GM12878 (cell line): Measurements from ENCODE around the gene IGFLR1. TPM values are rescaled to one million over a fixed set of nuclear protein-coding genes. Genes with fewer than 3 reads are reported as not detected.

Experiments
- ATF7 ChIP-seq: fragments of 450-650 bp; IDR thresholded peaks from 2 replicates; pipeline ENCODE4 v1.6.1; 2016; ENCODE audit warnings: low read depth, mild to moderate bottlenecking
- BHLHE40 ChIP-seq, 2 experiments: fragments of 450-650 bp in 1 of 2; IDR thresholded peaks; 2 replicates each; pipeline ENCODE4 v1.6.1; 2011 to 2017; ENCODE audit warnings: low read depth in 2 of 2, borderline replicate concordance in 1 of 2, improper control_type of control experiment in 1 of 2, low read length in 1 of 2, mild to moderate bottlenecking in 1 of 2
- BMI1 ChIP-seq: fragments of 450-650 bp; IDR thresholded peaks from 2 replicates; pipeline ENCODE4 v1.6.1; 2016; ENCODE audit warnings: mild to moderate bottlenecking, moderate library complexity, borderline replicate concordance
- BRCA1 ChIP-seq: IDR thresholded peaks from 2 replicates; pipeline ENCODE4 v1.6.1; 2011; ENCODE audit warnings: low read depth, low read length, improper control_type of control experiment
- FOS ChIP-seq: IDR thresholded peaks from 3 replicates; pipeline ENCODE4 v1.6.1; 2011; ENCODE audit warnings: borderline replicate concordance; ENCODE audit not compliant: insufficient read length; ENCODE audit errors: extremely low read depth
- GATAD2B ChIP-seq: fragments of 450-650 bp; conservative IDR thresholded peaks from 2 replicates; pipeline ENCODE4 v1.6.1; 2017; ENCODE audit warnings: low read depth, mild to moderate bottlenecking, moderate library complexity
- HCFC1 ChIP-seq: fragments of 150-350 bp; IDR thresholded peaks from 2 replicates; pipeline ENCODE4 v1.6.1; 2014; ENCODE audit warnings: low read length
- HDAC2 ChIP-seq: fragments of 200-600 bp; sonication (generic); IDR thresholded peaks from 2 replicates; pipeline ENCODE4 v1.6.1; 2017
- IKZF1 ChIP-seq: fragments of 450-650 bp; conservative IDR thresholded peaks from 2 replicates; pipeline ENCODE4 v1.6.1; 2017; ENCODE audit warnings: antibody characterized with exemption, mild to moderate bottlenecking
- IKZF2 ChIP-seq, 2 experiments: fragments of 450-650 bp; IDR thresholded peaks; 2 replicates each; pipeline ENCODE4 v1.6.1; 2017; ENCODE audit warnings: mild to moderate bottlenecking in 2 of 2, moderate library complexity in 2 of 2
- JUND ChIP-seq: IDR thresholded peaks from 2 replicates; pipeline ENCODE4 v1.6.1; 2012; ENCODE audit warnings: low read depth, mild to moderate bottlenecking, low read length, improper control_type of control experiment, moderate library complexity
- KAT2A ChIP-seq: conservative IDR thresholded peaks from 2 replicates; pipeline ENCODE4 v1.6.1; 2011; ENCODE audit warnings: low read depth, low read length; ENCODE audit not compliant: control insufficient read depth
- MAX ChIP-seq: IDR thresholded peaks from 2 replicates; pipeline ENCODE4 v1.6.1; 2012; ENCODE audit warnings: low read depth, low read length, improper control_type of control experiment
- MLLT1 ChIP-seq: fragments of 450-650 bp; IDR thresholded peaks from 2 replicates; pipeline ENCODE4 v1.6.1; 2016; ENCODE audit warnings: mild to moderate bottlenecking
- PBX3 ChIP-seq: IDR thresholded peaks from 2 replicates; pipeline ENCODE4 v1.6.1; 2011; ENCODE audit warnings: mild to moderate bottlenecking, low read depth, low read length, moderate library complexity; ENCODE audit not compliant: insufficient replicate concordance
- POLR2AphosphoS2 ChIP-seq: IDR thresholded peaks from 2 replicates; pipeline ENCODE4 v1.6.1; 2011; ENCODE audit warnings: low read depth, mild to moderate bottlenecking, low read length, improper control_type of control experiment, moderate library complexity
- RBBP5 ChIP-seq: fragments of 200-600 bp; sonication (generic); conservative IDR thresholded peaks from 2 replicates; pipeline ENCODE4 v1.6.1; 2016
- RCOR1 ChIP-seq: conservative IDR thresholded peaks from 2 replicates; pipeline ENCODE4 v1.6.1; 2012; ENCODE audit warnings: low read depth, low read length, improper control_type of control experiment
- SIX5 ChIP-seq: IDR thresholded peaks from 2 replicates; pipeline ENCODE4 v1.6.1; 2011; ENCODE audit warnings: mild to moderate bottlenecking, low read depth, low read length, moderate library complexity; ENCODE audit not compliant: severe bottlenecking
- SREBF1 ChIP-seq: IDR thresholded peaks from 2 replicates; pipeline ENCODE4 v1.6.1; 2012; ENCODE audit warnings: mild to moderate bottlenecking, low read length
- STAT1 ChIP-seq: fragments of 450-650 bp; conservative IDR thresholded peaks from 2 replicates; pipeline ENCODE4 v1.6.1; 2014; ENCODE audit warnings: antibody characterized with exemption, mild to moderate bottlenecking
- YY1 ChIP-seq: IDR thresholded peaks from 2 replicates; pipeline ENCODE4 v1.6.1; 2011; ENCODE audit warnings: low read depth, mild to moderate bottlenecking, low read length
- ZNF687 ChIP-seq: fragments of 450-650 bp; IDR thresholded peaks from 2 replicates; pipeline ENCODE4 v1.6.1; 2017; ENCODE audit warnings: mild to moderate bottlenecking, moderate library complexity
- polyA plus RNA-seq, 11 experiments: library from polyadenylated mRNA; depleted of rRNA in 4 of 11; unstranded in 6 of 11; stranded (reverse) in 5 of 11; fragments of >200 nt; fragmentation: Nextera tagmentation in 4 of 11; fragmentation: Illumina TruSeq in 1 of 11; extraction: Ambion mirVana in 4 of 11; extraction: Trizol in 1 of 11; gene quantifications; 1 replicate in 1 of 11; 2 replicates in 10 of 11; pipeline versions ENCODE4 v1.2.1 to v1.2.3, GENCODE V29; 2011 to 2016; ENCODE audit warnings: inconsistent platforms in 2 of 11, missing spikeins in 2 of 11, low read depth in 1 of 11
- total RNA-seq, 4 experiments: library from RNA; depleted of rRNA in 3 of 4; stranded (reverse); fragments of >200 nt in 3 of 4; fragmentation: Illumina TruSeq in 1 of 4; extraction: Trizol in 1 of 4; gene quantifications; 2 replicates each; pipeline versions ENCODE4 v1.2.1 to v1.2.3, GENCODE V29; 2013 to 2021

IGFLR1 gene
- total and polyA plus RNA-seq, 10 of the 15 experiments (the other 5 are each of a cell fraction or from before 2014, with no cell fraction given): 2.5 to 39.9 (median 24.8) TPM

GRCh38 chr19:35748106-35749020, 6.1 kb upstream of the IGFLR1 start, which contains the start of gene LIN37 (continued):
- TF ChIP-seq HDAC2: no peak
- 0 out of 2 replicates have a peak, but pooled peaks have one; percentile 9 for TF ChIP-seq JUND
- TF ChIP-seq YY1: peak; percentile 72; the same call in 1 of the 2 replicates
- TF ChIP-seq SREBF1: peak; percentile 88
- no peak for TF ChIP-seq IKZF2 (IDR thresholded peaks at IDR 0.05)
- TF ChIP-seq HCFC1: peak; percentile 98
- TF ChIP-seq RCOR1: no peak
- TF ChIP-seq PBX3: peak; percentile 99
- TF ChIP-seq BMI1: no peak
- peak; percentile 99 for TF ChIP-seq IKZF1
- peak; percentile 75 for TF ChIP-seq BRCA1
- no peak for TF ChIP-seq STAT1
- TF ChIP-seq ZNF687: peak; percentile 31; the same call in 1 of the 2 replicates
- TF ChIP-seq SIX5: peak; percentile 97
- no peak for TF ChIP-seq MLLT1
- peak; percentile 72 for TF ChIP-seq FOS
- TF ChIP-seq BHLHE40 (IDR thresholded peaks at IDR 0.05; ENCODE audit: borderline replicate concordance in 1 of 2, low read depth in 2 of 2, low read length in 1 of 2): peak in 1 of 2 experiments; percentile 34; a peak in 1 of 4 replicates
- TF ChIP-seq POLR2AphosphoS2: 0 out of 2 replicates have a peak, but pooled peaks have one; percentile 54
- peak; percentile 70 for TF ChIP-seq ATF7
- TF ChIP-seq MAX: peak; percentile 81
- TF ChIP-seq GATAD2B: peak; percentile 65
- TF ChIP-seq KAT2A: no peak
- no peak for TF ChIP-seq RBBP5
